CD4-positive, CD25-positive, alpha-beta regulatory T cell (primary cell): ENCODE measurements around the gene SYVN1. TPM values are rescaled to one million over a fixed set of nuclear protein-coding genes. Genes with fewer than 3 reads are reported as not detected.
A peak's percentile ranks its signal among the peaks of the same experiment; 100 is the strongest.

Experiments
- ATAC-seq, 2 donors: fragments of 150-1000 bp; cut with Tn5 transposase; one replicate each; pipeline ENCODE4 v1.10.0; 2021; ENCODE audit warnings: low read depth in 2 of 2, moderate number of reproducible peaks in 2 of 2, moderate library complexity in 1 of 2
- DNase-seq, 3 donors: peaks; one replicate each; pipeline versions ENCODE4 v3.0.0 to v3.0.0-alpha.2; 2012 to 2022; ENCODE audit warnings: mixed read lengths in 1 of 3
- H3K27ac ChIP-seq: one replicate; pipeline ENCODE4 v1.7.0; 2013; ENCODE audit warnings: mild to moderate bottlenecking, low read length; ENCODE audit not compliant: insufficient read depth, poor library complexity, severe bottlenecking
- H3K27me3 ChIP-seq: one replicate; pipeline ENCODE4 v1.7.0; 2013; ENCODE audit warnings: low read length; ENCODE audit not compliant: control insufficient read depth, insufficient read depth
- H3K36me3 ChIP-seq: one replicate; pipeline ENCODE4 v1.7.0; 2013; ENCODE audit warnings: mild to moderate bottlenecking, low read length, moderate library complexity; ENCODE audit not compliant: control insufficient read depth, insufficient read depth
- H3K4me1 ChIP-seq: 2 replicates; pipeline ENCODE4 v1.7.0; 2013; ENCODE audit warnings: mild to moderate bottlenecking, low read length; ENCODE audit not compliant: insufficient read depth, control insufficient read depth, poor library complexity, severe bottlenecking
- H3K4me3 ChIP-seq: one replicate; pipeline ENCODE4 v1.7.0; 2013; ENCODE audit warnings: low read depth, mild to moderate bottlenecking, low read length, moderate library complexity
- H3K9me3 ChIP-seq, 2 experiments: 1 replicate in 1 of 2; 2 replicates in 1 of 2; pipeline ENCODE4 v1.7.0; 2013; ENCODE audit warnings: low read length in 2 of 2, mild to moderate bottlenecking in 1 of 2, moderate library complexity in 1 of 2; ENCODE audit not compliant: control insufficient read depth in 2 of 2
- H3K27ac Mint-ChIP-seq, 3 donors: one replicate each; pipeline ENCODE4 v1.8.0; 2020 to 2022; ENCODE audit warnings: mild to moderate bottlenecking in 3 of 3, mixed read lengths in 3 of 3, moderate library complexity in 2 of 3
- H3K27me3 Mint-ChIP-seq: one replicate; pipeline ENCODE4 v1.8.0; 2022; ENCODE audit warnings: mild to moderate bottlenecking, mixed read lengths
- H3K36me3 Mint-ChIP-seq: one replicate; pipeline ENCODE4 v1.8.0; 2020; ENCODE audit warnings: mixed read lengths
- H3K4me1 Mint-ChIP-seq, 4 donors: one replicate each; pipeline ENCODE4 v1.8.0; 2020 to 2022; ENCODE audit warnings: mixed read lengths in 4 of 4, mild to moderate bottlenecking in 1 of 4
- H3K4me3 Mint-ChIP-seq, 4 donors: one replicate each; pipeline ENCODE4 v1.8.0; 2020 to 2022; ENCODE audit warnings: mild to moderate bottlenecking in 4 of 4, mixed read lengths in 4 of 4, moderate library complexity in 3 of 4
- H3K9me3 Mint-ChIP-seq, 7 donors: one replicate each; pipeline ENCODE4 v1.8.0; 2020 to 2022; ENCODE audit warnings: mixed read lengths in 7 of 7, mild to moderate bottlenecking in 3 of 7, moderate library complexity in 2 of 7
- polyA plus RNA-seq, 4 donors: library from polyadenylated mRNA; unstranded; fragments of 300-500 nt; fragmentation: Illumina TruSeq; gene quantifications; one replicate each; pipeline ENCODE4 v1.2.3, GENCODE V29; 2021
- total RNA-seq: library from RNA; stranded (reverse); gene quantifications from one replicate; pipeline ENCODE4 v1.2.3, GENCODE V29; 2022

SYVN1 gene
- total and polyA plus RNA-seq, 5 donors from 2014 or later, result 6.2 to 66.3 (median 7.5) TPM

DNA sequence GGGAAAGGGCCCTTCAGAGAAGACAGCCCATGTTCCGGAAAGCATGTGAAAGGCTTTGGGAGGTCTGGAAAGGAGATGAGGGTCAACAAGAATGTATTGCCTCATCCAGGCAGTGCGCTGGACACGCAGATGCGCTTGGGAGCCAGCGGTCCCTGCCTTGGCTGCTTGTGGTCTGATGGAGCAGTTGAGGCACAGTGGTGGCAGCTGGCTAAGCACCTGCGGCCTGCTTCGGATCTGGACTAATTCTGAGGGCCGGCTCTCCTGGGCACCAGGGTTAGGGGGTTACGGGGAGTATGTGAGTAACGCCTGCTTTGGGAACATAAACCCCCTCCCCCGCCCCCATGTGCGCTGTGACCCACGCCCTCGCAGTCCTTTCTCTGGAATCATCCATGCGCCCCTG, 27.2 kb downstream of the SYVN1 start:
- Mint-ChIP-seq H3K4me3 (peak overlapping the region in 2 of 4 donors; percentile 63 to 83), H3K4me1 (peaks cover 4 to 43% (median 30%) of the 10 kb centered on the region in 4 donors), H3K9me3 (no peaks in the 10 kb centered on the region), H3K27me3 (no peaks in the 10 kb centered on the region), H3K36me3 (peaks cover 22% of the 10 kb centered on the region), H3K27ac (no peak overlapping the region)
- H3K4me1 ChIP-seq, result peaks cover 21% of the 10 kb centered on the region
- H3K9me3 ChIP-seq, result no peaks in the 10 kb centered on the region
- no peak for ATAC-seq
- peaks cover 40% of the 10 kb centered on the region for H3K36me3 ChIP-seq
- no peaks in the 10 kb centered on the region for H3K27me3 ChIP-seq
- DNase-seq, result no peak
- H3K27ac ChIP-seq, result no peak overlapping the region
- no peak overlapping the region for H3K4me3 ChIP-seq

DNA sequence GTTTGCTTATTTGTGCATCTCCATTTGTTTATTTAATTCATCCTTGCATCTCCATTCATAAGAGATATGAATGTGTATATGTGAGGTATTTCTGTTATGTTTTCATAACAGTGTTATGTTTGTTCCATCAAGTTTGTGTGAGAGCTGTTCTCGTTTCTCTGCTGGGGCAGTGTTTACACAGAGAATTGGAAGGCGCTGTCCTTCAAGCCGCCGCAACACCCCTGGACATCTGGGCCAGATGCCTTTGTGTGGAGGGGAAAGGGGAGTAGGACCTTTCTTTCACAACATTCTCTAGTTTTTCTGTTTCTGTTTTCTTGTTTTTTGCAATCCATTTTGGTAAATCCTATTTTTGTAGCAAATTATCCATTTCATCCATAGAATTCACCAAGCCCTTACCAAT, 29.7 kb downstream of the SYVN1 start:
- H3K27me3 ChIP-seq, result no peaks in the 10 kb centered on the region
- Mint-ChIP-seq H3K27me3 (no peaks in the 10 kb centered on the region), H3K36me3 (peaks cover 21% of the 10 kb centered on the region), H3K4me3 (no peak overlapping the region), H3K27ac (peak overlapping the region; percentile 63 to 79 (median 76)), H3K9me3 (no peaks in the 10 kb centered on the region), H3K4me1 (peaks cover 9 to 27% (median 20%) of the 10 kb centered on the region in 4 donors)
- H3K9me3 ChIP-seq, result no peaks in the 10 kb centered on the region
- ATAC-seq (no peak), DNase-seq (no peak)
- H3K4me3 ChIP-seq, result no peak overlapping the region
- no peak overlapping the region for H3K27ac ChIP-seq
- H3K4me1 ChIP-seq, result no peaks in the 10 kb centered on the region
- peaks cover 45% of the 10 kb centered on the region for H3K36me3 ChIP-seq

GRCh38 chr11:65103476-65103875, 30.8 kb downstream of the SYVN1 start:
- no peak for ATAC-seq
- no peak overlapping the region for H3K4me3 ChIP-seq
- Mint-ChIP-seq H3K9me3 (no peaks in the 10 kb centered on the region), H3K27ac (peak overlapping the region in 2 of 3 donors; percentile 65 to 68), H3K36me3 (peaks cover 25% of the 10 kb centered on the region), H3K27me3 (no peaks in the 10 kb centered on the region), H3K4me3 (no peak overlapping the region), H3K4me1 (peaks cover 9 to 27% (median 24%) of the 10 kb centered on the region in 4 donors)
- H3K27ac ChIP-seq, result no peak overlapping the region
- DNase-seq, result no peak
- no peaks in the 10 kb centered on the region for H3K27me3 ChIP-seq
- peaks cover under 1% of the 10 kb centered on the region for H3K4me1 ChIP-seq
- H3K36me3 ChIP-seq, result peaks cover 37% of the 10 kb centered on the region
- H3K9me3 ChIP-seq, result no peaks in the 10 kb centered on the region

- Histone ChIP-seq H3K27ac (no peak overlapping the region), H3K27me3 (no peaks in the 10 kb centered on the region), H3K9me3 (no peaks in the 10 kb centered on the region), H3K4me3 (no peak overlapping the region), H3K4me1 (peaks cover 7% of the 10 kb centered on the region), H3K36me3 (peaks cover 41% of the 10 kb centered on the region)
- Mint-ChIP-seq H3K27me3 (no peaks in the 10 kb centered on the region), H3K4me1 (peaks cover 9 to 31% (median 26%) of the 10 kb centered on the region in 4 donors), H3K36me3 (peaks cover 29% of the 10 kb centered on the region), H3K4me3 (no peak overlapping the region), H3K27ac (peak overlapping the region in 1 of 3 donors; percentile 14), H3K9me3 (no peaks in the 10 kb centered on the region)
- no peak for DNase-seq
- ATAC-seq, result no peak
Observed at GRCh38 chr11:65102142-65103095, 31.9 kb downstream of the SYVN1 start.

- no peak overlapping the region for H3K27ac ChIP-seq
- H3K27me3 Mint-ChIP-seq, result no peaks in the 10 kb centered on the region
- DNase-seq, result no peak
- H3K27me3 ChIP-seq, result no peaks in the 10 kb centered on the region
- peak overlapping the region in 1 of 4 donors; percentile 15 for H3K4me3 Mint-ChIP-seq
- ATAC-seq, result no peak
- H3K27ac Mint-ChIP-seq, result no peak overlapping the region
- no peak overlapping the region for H3K4me3 ChIP-seq
- peaks cover 0 to under 1% (median 0%) of the 10 kb centered on the region in 7 donors for H3K9me3 Mint-ChIP-seq
- H3K4me1 Mint-ChIP-seq, result peaks cover 11 to 39% (median 22%) of the 10 kb centered on the region in 4 donors
- peaks cover 40% of the 10 kb centered on the region for H3K36me3 ChIP-seq
- no peaks in the 10 kb centered on the region for H3K9me3 ChIP-seq
- peaks cover 21% of the 10 kb centered on the region for H3K36me3 Mint-ChIP-seq
- peaks cover 20% of the 10 kb centered on the region for H3K4me1 ChIP-seq
Observed at GRCh38 chr11:65100674-65101350, 33.5 kb downstream of the SYVN1 start.

GRCh38 chr11:65096926-65097325, 37.4 kb downstream of the SYVN1 start:
- H3K27ac ChIP-seq, result peak overlapping the region; percentile 88
- no peak for ATAC-seq
- Mint-ChIP-seq H3K27me3 (no peaks in the 10 kb centered on the region), H3K36me3 (peaks cover 11% of the 10 kb centered on the region), H3K27ac (peak overlapping the region in 2 of 3 donors; percentile 93 to 96), H3K4me1 (peaks cover 8 to 30% (median 12%) of the 10 kb centered on the region in 4 donors), H3K4me3 (peak overlapping the region; percentile 88 to 96 (median 92)), H3K9me3 (peaks cover 0 to 2% (median 0%) of the 10 kb centered on the region in 7 donors)
- H3K4me1 ChIP-seq, result peaks cover 24% of the 10 kb centered on the region
- no peaks in the 10 kb centered on the region for H3K27me3 ChIP-seq
- no peaks in the 10 kb centered on the region for H3K9me3 ChIP-seq
- peaks cover 16% of the 10 kb centered on the region for H3K36me3 ChIP-seq
- DNase-seq, result no peak
- peak overlapping the region; percentile 82 for H3K4me3 ChIP-seq

GRCh38 chr11:65095974-65096806, 38.1 kb downstream of the SYVN1 start, which contains the start of gene VPS51:
Gene VPS51, plus strand, starts transcription at chr11:65096214. Its CDS starts 37 bp downstream, at chr11:65096251.
- Mint-ChIP-seq H3K27ac (peak within 1 kb of the TSS; percentile 93 to 96 (median 94)), H3K4me3 (peak within 1 kb of the TSS; percentile 88 to 96 (median 92)), H3K36me3 (peaks cover 11% of the 10 kb centered on the region), H3K4me1 (peaks cover 8 to 29% (median 11%) of the 10 kb centered on the region in 4 donors), H3K9me3 (peaks cover 0 to 2% (median 0%) of the 10 kb centered on the region in 7 donors), H3K27me3 (no peaks in the 10 kb centered on the region)
- H3K27me3 ChIP-seq, result no peaks in the 10 kb centered on the region
- ATAC-seq (peak; percentile 85 to 89), DNase-seq (peak; percentile 74 to 94 (median 89))
- peak within 1 kb of the TSS; percentile 82 for H3K4me3 ChIP-seq
- H3K27ac ChIP-seq, result peak within 1 kb of the TSS; percentile 88
- H3K9me3 ChIP-seq, result no peaks in the 10 kb centered on the region
- H3K36me3 ChIP-seq, result peaks cover 14% of the 10 kb centered on the region
- peaks cover 24% of the 10 kb centered on the region for H3K4me1 ChIP-seq
